Rectal smooth muscle tissue (tissue), 1 donor: ENCODE measurements around the gene THEM4.

ENCODE experiments used
- H3K27ac ChIP-seq: one replicate; pipeline ENCODE4 v1.7.0; 2013; ENCODE audit warnings: low read depth, low read length, inconsistent platforms
- H3K27me3 ChIP-seq: one replicate; pipeline ENCODE4 v1.7.0; 2013; ENCODE audit warnings: low read length; ENCODE audit not compliant: control insufficient read depth, insufficient read depth
- H3K36me3 ChIP-seq: one replicate; pipeline ENCODE4 v1.7.0; 2013; ENCODE audit warnings: low read length; ENCODE audit not compliant: control insufficient read depth, insufficient read depth
- H3K4me1 ChIP-seq: one replicate; pipeline ENCODE4 v1.7.0; 2013; ENCODE audit warnings: low read length; ENCODE audit not compliant: control insufficient read depth, insufficient read depth
- H3K4me3 ChIP-seq: one replicate; pipeline ENCODE4 v1.7.0; 2013; ENCODE audit warnings: low read length
- H3K9ac ChIP-seq: one replicate; pipeline ENCODE4 v1.7.0; 2013; ENCODE audit warnings: low read length

THEM4 gene

GRCh38 chr1:151944126-151944856 is 35.0 kb upstream of the THEM4 start:
- Histone ChIP-seq H3K4me1 (peaks cover 42% of the 10 kb centered on the region), H3K4me3 (no peak overlapping the region), H3K27ac (peak overlapping the region; percentile 80), H3K36me3 (no peaks in the 10 kb centered on the region), H3K27me3 (no peaks in the 10 kb centered on the region), H3K9ac (no peak overlapping the region)

- no peak overlapping the region for H3K27ac ChIP-seq
- H3K4me1 ChIP-seq, result peaks cover 42% of the 10 kb centered on the region
Measured at GRCh38 chr1:151943591-151943990, 34.3 kb upstream of the THEM4 start.

DNA sequence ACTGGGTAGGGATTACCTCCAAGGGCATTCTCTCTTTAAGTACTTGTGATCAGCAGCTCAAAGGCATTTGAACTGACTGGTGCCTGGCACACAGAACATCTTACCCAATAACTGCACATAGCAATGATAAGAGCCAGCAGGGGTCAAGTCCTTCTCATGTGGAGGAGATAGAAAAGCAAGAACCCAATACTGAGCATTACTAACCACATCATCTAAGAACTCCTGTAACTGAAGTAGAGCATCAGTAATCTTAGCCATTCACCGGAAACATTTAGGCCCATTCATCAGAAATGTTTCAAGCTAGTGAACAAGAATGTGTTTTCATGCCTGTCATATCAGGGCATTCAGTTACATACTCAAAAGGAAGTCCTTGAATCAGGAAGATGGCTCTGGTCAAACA is 33.6 kb upstream of the THEM4 start:
- H3K27me3 ChIP-seq, result no peaks in the 10 kb centered on the region
- H3K27ac ChIP-seq, result peak overlapping the region; percentile 14
- H3K36me3 ChIP-seq, result no peaks in the 10 kb centered on the region
- no peak overlapping the region for H3K9ac ChIP-seq
- peaks cover 42% of the 10 kb centered on the region for H3K4me1 ChIP-seq
- H3K4me3 ChIP-seq, result no peak overlapping the region

More at GRCh38 chr1:151943591-151943990, 34.3 kb upstream of the THEM4 start:
- Histone ChIP-seq H3K27me3 (no peaks in the 10 kb centered on the region), H3K9ac (no peak overlapping the region), H3K4me3 (no peak overlapping the region), H3K36me3 (no peaks in the 10 kb centered on the region)

DNA sequence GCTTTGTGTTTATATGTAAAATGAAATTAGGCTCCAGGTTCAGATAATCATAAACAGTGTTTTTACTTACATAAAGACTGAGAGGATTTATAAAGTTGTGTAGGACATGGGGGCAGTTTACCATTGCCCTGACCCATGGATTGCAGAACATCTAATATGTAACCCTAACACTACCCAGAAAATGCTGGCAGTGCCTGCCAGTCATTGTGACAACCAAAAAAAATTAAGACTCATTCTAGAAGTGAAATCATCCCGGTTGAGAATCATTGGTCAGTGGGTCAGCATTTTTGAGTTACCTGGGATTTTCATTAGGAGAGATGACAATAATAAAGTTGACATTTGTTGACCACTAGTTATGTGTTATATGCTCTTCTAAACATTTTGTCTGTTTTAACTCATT is 31.2 kb upstream of the THEM4 start:
- Histone ChIP-seq H3K27me3 (no peaks in the 10 kb centered on the region), H3K27ac (peak overlapping the region; percentile 62), H3K36me3 (no peaks in the 10 kb centered on the region), H3K4me1 (peaks cover 31% of the 10 kb centered on the region), H3K9ac (no peak overlapping the region), H3K4me3 (no peak overlapping the region)

DNA sequence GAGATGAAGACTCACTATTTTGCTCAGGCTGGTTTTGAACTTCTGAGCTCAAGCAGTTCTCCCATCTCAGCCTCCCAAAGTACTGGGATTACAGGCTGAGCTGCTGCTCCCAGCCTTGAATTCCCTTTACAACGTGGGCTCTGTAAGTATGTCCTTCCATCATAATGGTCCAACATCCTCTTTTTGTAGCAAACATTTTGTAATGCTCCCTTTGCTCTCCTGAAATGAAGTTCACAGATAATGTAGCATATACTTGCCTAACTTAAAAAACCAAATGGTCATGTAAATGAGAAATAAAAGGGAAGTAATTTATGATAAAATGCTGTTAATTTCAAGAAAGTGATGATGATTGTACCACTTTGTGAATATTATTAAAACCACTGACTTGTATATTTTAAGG is 30.5 kb upstream of the THEM4 start:
- no peaks in the 10 kb centered on the region for H3K27me3 ChIP-seq
- H3K27ac ChIP-seq, result no peak overlapping the region
- H3K4me3 ChIP-seq, result no peak overlapping the region
- H3K36me3 ChIP-seq, result no peaks in the 10 kb centered on the region
- H3K9ac ChIP-seq, result no peak overlapping the region
- H3K4me1 ChIP-seq, result peaks cover 24% of the 10 kb centered on the region

GRCh38 chr1:151939141-151939540 is 29.8 kb upstream of the THEM4 start:
- Histone ChIP-seq H3K36me3 (no peaks in the 10 kb centered on the region), H3K4me3 (no peak overlapping the region), H3K27me3 (no peaks in the 10 kb centered on the region), H3K4me1 (peaks cover 20% of the 10 kb centered on the region), H3K27ac (no peak overlapping the region), H3K9ac (no peak overlapping the region)

DNA sequence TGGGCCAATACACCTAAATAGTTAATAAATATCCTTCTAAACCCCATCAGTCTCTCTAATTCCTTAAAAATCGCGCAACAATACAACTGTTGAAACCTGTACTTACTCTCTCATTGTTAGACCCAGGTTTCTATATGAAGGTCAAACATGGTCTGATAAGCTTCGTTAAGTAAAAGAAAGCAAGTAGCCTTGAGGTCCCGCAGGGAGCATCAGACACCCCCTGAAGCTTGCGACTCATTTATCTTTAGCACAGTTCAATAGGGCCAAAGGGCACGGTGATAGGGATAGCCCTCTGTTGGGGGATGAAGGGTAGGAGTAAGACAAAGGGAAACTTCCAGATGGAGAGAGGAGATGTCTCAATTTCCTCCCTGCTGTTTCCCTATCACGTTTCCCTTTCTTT is 27.3 kb upstream of the THEM4 start:
- Histone ChIP-seq H3K27ac (no peak overlapping the region), H3K36me3 (no peaks in the 10 kb centered on the region), H3K4me1 (peaks cover 15% of the 10 kb centered on the region), H3K4me3 (peak overlapping the region; percentile 29), H3K9ac (no peak overlapping the region), H3K27me3 (no peaks in the 10 kb centered on the region)

DNA sequence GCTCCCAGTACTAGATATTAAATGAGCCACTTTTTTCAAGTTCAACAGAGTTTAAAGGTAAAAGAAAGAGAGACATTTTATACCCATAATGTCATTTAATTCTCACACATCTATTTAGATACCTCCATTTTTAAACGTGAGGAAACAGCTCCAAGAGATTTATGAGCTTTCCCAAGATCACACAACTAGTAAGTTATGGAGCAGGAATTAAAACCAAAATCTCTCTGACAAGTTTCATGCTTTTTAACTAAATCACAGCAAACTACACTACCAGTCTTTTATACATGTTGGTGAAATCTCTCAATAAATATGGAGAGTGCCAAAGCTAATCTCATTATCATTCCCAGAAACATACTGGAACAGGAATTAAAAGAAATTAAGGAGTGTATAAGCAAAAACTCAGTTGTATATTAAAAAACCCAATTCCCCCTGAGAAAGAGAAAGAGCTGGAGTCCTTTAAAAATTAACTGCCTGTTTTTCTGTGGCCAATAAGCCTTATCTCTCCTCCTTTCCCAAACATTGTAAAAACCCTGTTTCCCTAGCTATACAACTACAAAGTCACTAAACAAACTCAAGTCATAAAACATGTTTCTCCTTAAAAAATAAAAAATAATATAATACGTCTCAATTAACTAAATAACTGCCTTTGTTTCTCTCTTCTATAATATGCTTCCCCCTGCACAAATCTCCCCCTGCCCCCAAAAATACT is 26.7 kb upstream of the THEM4 start:
- Histone ChIP-seq H3K27me3 (no peaks in the 10 kb centered on the region), H3K4me3 (no peak overlapping the region), H3K27ac (no peak overlapping the region), H3K4me1 (peaks cover 10% of the 10 kb centered on the region), H3K36me3 (no peaks in the 10 kb centered on the region), H3K9ac (no peak overlapping the region)

- Histone ChIP-seq H3K27ac (no peak overlapping the region), H3K36me3 (no peaks in the 10 kb centered on the region), H3K4me3 (no peak overlapping the region), H3K9ac (no peak overlapping the region), H3K27me3 (no peaks in the 10 kb centered on the region), H3K4me1 (peaks cover 1% of the 10 kb centered on the region)
Measured at GRCh38 chr1:151935154-151935553, 25.8 kb upstream of the THEM4 start.

GRCh38 chr1:151934048-151934493 is 24.8 kb upstream of the THEM4 start:
- H3K9ac ChIP-seq, result no peak overlapping the region
- no peak overlapping the region for H3K4me3 ChIP-seq
- no peaks in the 10 kb centered on the region for H3K27me3 ChIP-seq
- H3K27ac ChIP-seq, result no peak overlapping the region
- no peaks in the 10 kb centered on the region for H3K4me1 ChIP-seq
- H3K36me3 ChIP-seq, result no peaks in the 10 kb centered on the region

DNA sequence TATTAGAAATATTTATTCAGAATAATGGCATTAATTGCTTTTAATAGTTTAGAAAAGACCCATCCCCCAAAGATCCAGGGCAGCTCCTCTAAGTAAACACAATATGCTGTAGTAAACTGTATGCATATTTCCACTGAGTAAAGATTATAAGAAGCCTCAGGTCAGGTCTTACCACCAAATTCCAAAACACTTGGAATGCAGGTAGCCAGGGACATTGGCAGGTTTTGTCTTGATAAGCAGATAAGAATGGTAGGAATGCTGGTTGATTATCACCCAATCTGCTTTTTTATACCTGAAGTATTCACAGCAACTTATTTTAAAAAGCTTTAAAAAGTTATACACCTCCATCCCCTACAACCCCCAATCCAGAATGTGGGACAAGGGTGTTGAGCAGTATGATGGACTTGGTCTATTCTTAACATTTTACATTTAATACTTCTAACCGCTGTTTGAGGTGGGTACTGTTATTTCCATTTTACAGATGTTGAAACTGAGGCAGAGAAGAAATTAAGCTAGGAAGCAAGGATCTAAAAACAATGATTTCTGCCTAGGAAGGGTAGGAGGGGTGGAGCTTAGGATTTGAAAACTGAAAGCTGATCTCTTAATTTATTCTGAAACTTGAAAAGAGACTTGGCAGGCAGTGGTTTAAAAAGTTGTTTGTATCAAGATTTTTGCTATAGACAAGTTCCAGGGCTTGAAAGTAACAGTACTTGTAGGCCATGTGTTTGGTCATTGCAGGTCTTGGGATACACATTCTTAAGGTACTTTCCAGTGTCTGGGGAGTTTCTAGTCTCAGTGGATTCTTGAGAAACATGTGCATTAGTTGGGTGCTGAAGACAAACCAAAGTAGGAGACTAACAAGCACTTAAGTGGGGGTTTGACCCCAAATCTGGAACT is 15.6 kb upstream of the THEM4 start:
- Histone ChIP-seq H3K9ac (no peak overlapping the region), H3K4me1 (no peaks in the 10 kb centered on the region), H3K27ac (no peak overlapping the region), H3K27me3 (no peaks in the 10 kb centered on the region), H3K4me3 (no peak overlapping the region), H3K36me3 (no peaks in the 10 kb centered on the region)

DNA sequence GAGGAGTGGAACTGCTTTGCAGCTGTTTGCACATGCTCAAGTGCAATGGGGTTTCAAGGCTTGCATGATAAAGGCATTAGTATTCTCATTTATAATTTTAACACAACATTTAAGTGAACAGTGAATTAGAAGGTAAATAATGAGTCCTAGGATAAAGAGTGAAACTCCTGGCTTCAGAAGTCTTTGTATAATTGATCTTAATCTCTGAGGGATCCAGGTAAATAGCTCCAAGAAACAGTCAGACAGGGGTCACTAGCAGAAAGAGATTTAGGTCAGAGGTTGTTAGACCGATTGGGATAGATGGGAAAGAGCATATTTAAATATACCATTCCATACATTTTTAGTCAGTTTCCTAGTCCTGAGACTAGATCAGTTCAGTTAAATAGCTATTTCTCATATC is 14.1 kb upstream of the THEM4 start:
- H3K27ac ChIP-seq, result no peak overlapping the region
- no peak overlapping the region for H3K4me3 ChIP-seq
- H3K9ac ChIP-seq, result no peak overlapping the region
- no peaks in the 10 kb centered on the region for H3K36me3 ChIP-seq
- no peaks in the 10 kb centered on the region for H3K27me3 ChIP-seq
- no peaks in the 10 kb centered on the region for H3K4me1 ChIP-seq
